ENCODE data around the gene HIVEP3.

- TF ChIP-seq CTCF (IDR thresholded peaks at IDR 0.05) = no peak
- TF ChIP-seq EZH2 (IDR thresholded peaks at IDR 0.05) = no peak
- no peak for TF ChIP-seq EZH2phosphoT487 (IDR thresholded peaks at IDR 0.05)
These were observed 248.3 kb downstream of the HIVEP3 start for GRCh38 chr1:41670217-41670957.
